BLaER1 treated with 17β-estradiol and CSF1 and Interleukin-3, amounts not matched to agents 10 nM and 100 nM (cell line): Measurements from ENCODE around the gene KRTAP5-8.
"Not testable (repeated sequence)": the region's sequence is repeated elsewhere in the genome, so short reads cannot be mapped to it uniquely, and the experiment has no call there.

ENCODE experiments used
- H3K27ac ChIP-seq, 11 experiments: shearing (Covaris generic); formaldehyde crosslinking; 2 replicates each; pipeline ENCODE4 v1.8.1; 2022
- H3K27me3 ChIP-seq, 11 experiments: shearing (Covaris generic); formaldehyde crosslinking; 2 replicates each; pipeline ENCODE4 v1.8.1; 2022
- H3K36me3 ChIP-seq, 11 experiments: shearing (Covaris generic); formaldehyde crosslinking; 2 replicates each; pipeline ENCODE4 v1.8.1; 2022
- H3K4me1 ChIP-seq, 10 experiments: shearing (Covaris generic); formaldehyde crosslinking; 2 replicates each; pipeline ENCODE4 v1.8.1; 2022
- H3K4me2 ChIP-seq, 11 experiments: shearing (Covaris generic); formaldehyde crosslinking; 2 replicates each; pipeline ENCODE4 v1.8.1; 2022
- H3K4me3 ChIP-seq, 10 experiments: shearing (Covaris generic); formaldehyde crosslinking; 2 replicates each; pipeline ENCODE4 v1.8.1; 2022
- H3K9ac ChIP-seq, 11 experiments: shearing (Covaris generic); formaldehyde crosslinking; 2 replicates each; pipeline ENCODE4 v1.8.1; 2022
- H3K9me3 ChIP-seq, 11 experiments: shearing (Covaris generic); formaldehyde crosslinking; replicated peaks in 1 of 11; 2 replicates each; pipeline ENCODE4 v1.8.1; 2022
- H4K20me1 ChIP-seq, 11 experiments: shearing (Covaris generic); formaldehyde crosslinking; 2 replicates each; pipeline ENCODE4 v1.8.1; 2022
- Cebpa-rat ChIP-seq, 11 experiments: shearing (Covaris generic); IDR thresholded peaks; 2 replicates each; pipeline ENCODE4 v1.8.1; 2022

Gene KRTAP5-8

GRCh38 chr11:71537977-71538665, at the start of gene KRTAP5-8:
KRTAP5-8 (plus strand) TSS chr11:71538025; CDS start chr11:71538056, 31 bp downstream.
- peaks cover 18 to 30% (median 23%) of the 10 kb centered on the region in 11 experiments for H3K9me3 ChIP-seq
- not testable (repeated sequence) for H3K9ac ChIP-seq, H3K27me3 ChIP-seq, H4K20me1 ChIP-seq, H3K4me3 ChIP-seq, H3K36me3 ChIP-seq, H3K27ac ChIP-seq
- H3K4me2 ChIP-seq: peak within 1 kb of the TSS in 8 of 11 experiments; percentile 20 to 60 (median 46); a peak in 13 of 22 replicates
- peaks cover 13 to 35% (median 31%) of the 10 kb centered on the region in 10 experiments for H3K4me1 ChIP-seq

GRCh38 chr11:71488681-71489270, 49.0 kb upstream of the KRTAP5-8 start:
- no peak overlapping the region for H3K4me3 ChIP-seq
- H3K9ac ChIP-seq: no peak overlapping the region
- H3K27ac ChIP-seq: peak overlapping the region in 2 of 11 experiments; percentile 2 to 36; a peak in 1 of 22 replicates
- TF ChIP-seq Cebpa-rat (IDR thresholded peaks at IDR 0.05): no peak
- H3K27me3 ChIP-seq: no peaks in the 10 kb centered on the region
- H3K9me3 ChIP-seq: 0 out of 22 replicates have a peak, but pooled peaks cover 0 to 4% (median 0%) of the 10 kb centered on the region in 11 experiments
- H3K4me2 ChIP-seq: peak overlapping the region; percentile 23 to 53 (median 35); a peak in 20 of 22 replicates
- H4K20me1 ChIP-seq: peaks cover 0 to 47% (median 0%) of the 10 kb centered on the region in 11 experiments; a peak in 5 of 22 replicates
- H3K4me1 ChIP-seq: peaks cover 15 to 24% (median 19%) of the 10 kb centered on the region in 10 experiments
- H3K36me3 ChIP-seq: peaks cover 75 to 97% (median 92%) of the 10 kb centered on the region in 11 experiments

- Histone ChIP-seq H4K20me1 (peaks cover 0 to 41% (median 0%) of the 10 kb centered on the region in 11 experiments; a peak in 5 of 22 replicates), H3K4me1 (peaks cover 15 to 26% (median 24%) of the 10 kb centered on the region in 10 experiments), H3K4me2 (peak overlapping the region in 10 of 11 experiments; percentile 23 to 53 (median 39); a peak in 14 of 22 replicates), H3K4me3 (no peak overlapping the region), H3K36me3 (peaks cover 74 to 97% (median 92%) of the 10 kb centered on the region in 11 experiments), H3K27ac (no peak overlapping the region; a peak in 1 of 22 replicates), H3K9ac (no peak overlapping the region), H3K27me3 (no peaks in the 10 kb centered on the region), H3K9me3 (peaks cover 0 to 4% (median 0%) of the 10 kb centered on the region in 11 experiments; a peak in 2 of 22 replicates)
- no peak for TF ChIP-seq Cebpa-rat (IDR thresholded peaks at IDR 0.05)
Observed at GRCh38 chr11:71489311-71490043, 48.3 kb upstream of the KRTAP5-8 start.

- Histone ChIP-seq H3K9ac (no peak overlapping the region), H3K36me3 (peaks cover 74 to 97% (median 92%) of the 10 kb centered on the region in 11 experiments), H4K20me1 (peaks cover 0 to 34% (median 0%) of the 10 kb centered on the region in 11 experiments; a peak in 4 of 22 replicates), H3K4me3 (no peak overlapping the region), H3K4me1 (peaks cover 15 to 33% (median 30%) of the 10 kb centered on the region in 10 experiments), H3K9me3 (peaks cover 0 to 8% (median 0%) of the 10 kb centered on the region in 11 experiments; a peak in 3 of 22 replicates), H3K27me3 (no peaks in the 10 kb centered on the region), H3K4me2 (0 out of 22 replicates have a peak overlapping the region, but pooled peaks of 1 of the 11 experiments have one; percentile 45), H3K27ac (no peak overlapping the region; a peak in 1 of 22 replicates)
- no peak for TF ChIP-seq Cebpa-rat (IDR thresholded peaks at IDR 0.05)
Observed at GRCh38 chr11:71490044-71490730, 47.6 kb upstream of the KRTAP5-8 start.

- Histone ChIP-seq H3K9ac (no peak overlapping the region), H3K27me3 (no peaks in the 10 kb centered on the region), H4K20me1 (peaks cover 0 to 33% (median 0%) of the 10 kb centered on the region in 11 experiments; a peak in 4 of 22 replicates), H3K36me3 (peaks cover 74 to 97% (median 92%) of the 10 kb centered on the region in 11 experiments), H3K9me3 (peaks cover 4 to 15% (median 6%) of the 10 kb centered on the region in 11 experiments; a peak in 20 of 22 replicates), H3K27ac (0 out of 22 replicates have a peak overlapping the region, but pooled peaks of 1 of the 11 experiments have one; percentile 9), H3K4me2 (no peak overlapping the region), H3K4me1 (peaks cover 15 to 39% (median 35%) of the 10 kb centered on the region in 10 experiments), H3K4me3 (no peak overlapping the region)
- no peak for TF ChIP-seq Cebpa-rat (IDR thresholded peaks at IDR 0.05)
Observed at GRCh38 chr11:71490731-71491390, 47.0 kb upstream of the KRTAP5-8 start.

GRCh38 chr11:71491531-71491930, 46.3 kb upstream of the KRTAP5-8 start:
- Histone ChIP-seq H3K27ac (peak overlapping the region in 1 of 11 experiments; percentile 9; a peak in 1 of 22 replicates), H3K4me1 (peaks cover 15 to 45% (median 36%) of the 10 kb centered on the region in 10 experiments), H3K9me3 (peaks cover 6 to 22% (median 13%) of the 10 kb centered on the region in 11 experiments), H3K4me2 (no peak overlapping the region), H3K36me3 (peaks cover 74 to 97% (median 92%) of the 10 kb centered on the region in 11 experiments), H3K4me3 (no peak overlapping the region), H3K27me3 (no peaks in the 10 kb centered on the region), H4K20me1 (peaks cover 0 to 33% (median 0%) of the 10 kb centered on the region in 11 experiments; a peak in 3 of 22 replicates), H3K9ac (no peak overlapping the region)
- no peak for TF ChIP-seq Cebpa-rat (IDR thresholded peaks at IDR 0.05)

GRCh38 chr11:71491940-71492339, 45.9 kb upstream of the KRTAP5-8 start:
- H3K27ac ChIP-seq: peak overlapping the region in 1 of 11 experiments; percentile 9; a peak in 1 of 22 replicates
- H3K9me3 ChIP-seq: peaks cover 6 to 26% (median 17%) of the 10 kb centered on the region in 11 experiments
- H3K4me2 ChIP-seq: no peak overlapping the region
- peaks cover 77 to 97% (median 93%) of the 10 kb centered on the region in 11 experiments for H3K36me3 ChIP-seq
- H3K9ac ChIP-seq: no peak overlapping the region
- H3K4me3 ChIP-seq: no peak overlapping the region
- H3K27me3 ChIP-seq: no peaks in the 10 kb centered on the region
- peaks cover 0 to 33% (median 0%) of the 10 kb centered on the region in 11 experiments; a peak in 3 of 22 replicates for H4K20me1 ChIP-seq
- H3K4me1 ChIP-seq: peaks cover 15 to 48% (median 37%) of the 10 kb centered on the region in 10 experiments
- no peak for TF ChIP-seq Cebpa-rat (IDR thresholded peaks at IDR 0.05)
